SH-SY5Y (cell line): Measurements from ENCODE around the gene PLCB3.

Experiments used
- GATA2 ChIP-seq: IDR thresholded peaks from 2 replicates; pipeline ENCODE4 v1.6.1; 2011; ENCODE audit warnings: mild to moderate bottlenecking, low read depth, low read length
- GATA3 ChIP-seq: IDR thresholded peaks from 2 replicates; pipeline ENCODE4 v1.6.1; 2011; ENCODE audit warnings: low read depth, mild to moderate bottlenecking, low read length, moderate library complexity

DNA sequence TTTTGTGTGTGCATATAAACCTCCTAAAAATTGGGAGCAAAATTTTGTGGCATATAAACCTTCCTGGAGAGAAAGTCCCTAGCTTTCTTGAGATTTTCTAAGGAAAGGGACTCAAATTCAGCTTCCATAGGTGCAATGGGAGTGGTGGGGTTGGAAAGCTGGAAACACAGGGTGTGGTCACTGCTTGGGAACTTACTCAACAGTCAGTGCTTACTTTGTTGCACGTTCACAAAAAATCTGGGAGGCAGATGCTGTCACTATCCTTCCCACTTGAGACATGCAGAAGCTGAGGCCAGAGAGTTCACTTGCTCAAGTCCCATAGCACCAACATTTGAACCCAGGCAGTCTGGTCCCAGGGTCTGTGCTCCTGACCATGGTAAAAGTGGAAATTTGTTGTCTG is 44.9 kb downstream of the PLCB3 start:
- TF ChIP-seq GATA3: no peak
- TF ChIP-seq GATA2: no peak
